Measurements from ENCODE around the gene LRRC74B. TPM values are rescaled to one million over a fixed set of nuclear protein-coding genes. Genes with fewer than 3 reads are reported as not detected.
"Not testable (repeated sequence)": the region's sequence is repeated elsewhere in the genome, so short reads cannot be mapped to it uniquely, and the experiment has no call there.

The LRRC74B gene
- total RNA-seq, 1 donor from 2014 or later: not detected

DNA sequence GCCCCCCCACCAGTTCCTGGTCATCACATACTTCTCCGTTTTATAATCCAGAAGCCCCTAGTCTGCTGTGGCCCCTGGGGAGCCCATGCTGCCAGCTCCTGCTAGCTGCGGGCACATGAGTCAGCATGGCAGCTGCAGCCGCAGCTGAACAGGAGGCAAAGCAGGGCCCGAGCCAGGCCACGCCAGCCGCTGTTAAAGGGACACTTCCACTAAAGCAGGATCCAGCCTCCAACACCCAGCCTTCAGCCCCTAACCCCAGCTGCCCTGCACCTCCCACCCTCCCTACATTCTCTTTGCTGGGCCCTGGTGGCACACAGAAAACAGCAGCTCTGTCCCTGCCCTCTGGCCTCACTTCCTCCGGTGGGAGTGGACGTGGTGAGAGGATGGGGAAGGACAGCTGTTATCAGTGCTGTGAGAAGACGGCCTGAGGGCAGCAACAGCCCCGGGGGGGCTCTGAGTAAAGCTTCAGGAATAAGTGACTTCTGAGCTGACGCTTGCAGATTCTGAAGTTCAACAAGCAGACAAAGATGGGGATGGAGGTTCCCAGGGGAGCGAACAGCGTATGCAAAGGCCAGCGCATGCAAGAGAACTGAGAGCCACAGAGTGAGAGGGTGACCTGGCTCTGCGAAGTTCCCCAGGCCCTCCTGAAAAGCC, 688 bp upstream of the LRRC74B start:
- Mint-ChIP-seq H3K36me3 (ENCODE audit: low read depth) (no peaks in the 10 kb centered on the region), H3K27me3 (ENCODE audit: low read depth) (no peaks in the 10 kb centered on the region), H3K27ac (ENCODE audit: unreplicated experiment) (peak overlapping the region; percentile 99), H3K4me3 (ENCODE audit: unreplicated experiment) (peak overlapping the region; percentile 86), H3K9me3 (ENCODE audit: low read depth) (no peaks in the 10 kb centered on the region), H3K4me1 (ENCODE audit: low read depth) (peaks cover 43% of the 10 kb centered on the region)
- TF ChIP-seq, protein P1, sequence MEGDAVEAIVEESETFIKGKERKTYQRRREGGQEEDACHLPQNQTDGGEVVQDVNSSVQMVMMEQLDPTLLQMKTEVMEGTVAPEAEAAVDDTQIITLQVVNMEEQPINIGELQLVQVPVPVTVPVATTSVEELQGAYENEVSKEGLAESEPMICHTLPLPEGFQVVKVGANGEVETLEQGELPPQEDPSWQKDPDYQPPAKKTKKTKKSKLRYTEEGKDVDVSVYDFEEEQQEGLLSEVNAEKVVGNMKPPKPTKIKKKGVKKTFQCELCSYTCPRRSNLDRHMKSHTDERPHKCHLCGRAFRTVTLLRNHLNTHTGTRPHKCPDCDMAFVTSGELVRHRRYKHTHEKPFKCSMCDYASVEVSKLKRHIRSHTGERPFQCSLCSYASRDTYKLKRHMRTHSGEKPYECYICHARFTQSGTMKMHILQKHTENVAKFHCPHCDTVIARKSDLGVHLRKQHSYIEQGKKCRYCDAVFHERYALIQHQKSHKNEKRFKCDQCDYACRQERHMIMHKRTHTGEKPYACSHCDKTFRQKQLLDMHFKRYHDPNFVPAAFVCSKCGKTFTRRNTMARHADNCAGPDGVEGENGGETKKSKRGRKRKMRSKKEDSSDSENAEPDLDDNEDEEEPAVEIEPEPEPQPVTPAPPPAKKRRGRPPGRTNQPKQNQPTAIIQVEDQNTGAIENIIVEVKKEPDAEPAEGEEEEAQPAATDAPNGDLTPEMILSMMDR (IDR thresholded peaks at IDR 0.05): no peak
- no peak for DNase-seq (ENCODE audit: low spot score)

DNA sequence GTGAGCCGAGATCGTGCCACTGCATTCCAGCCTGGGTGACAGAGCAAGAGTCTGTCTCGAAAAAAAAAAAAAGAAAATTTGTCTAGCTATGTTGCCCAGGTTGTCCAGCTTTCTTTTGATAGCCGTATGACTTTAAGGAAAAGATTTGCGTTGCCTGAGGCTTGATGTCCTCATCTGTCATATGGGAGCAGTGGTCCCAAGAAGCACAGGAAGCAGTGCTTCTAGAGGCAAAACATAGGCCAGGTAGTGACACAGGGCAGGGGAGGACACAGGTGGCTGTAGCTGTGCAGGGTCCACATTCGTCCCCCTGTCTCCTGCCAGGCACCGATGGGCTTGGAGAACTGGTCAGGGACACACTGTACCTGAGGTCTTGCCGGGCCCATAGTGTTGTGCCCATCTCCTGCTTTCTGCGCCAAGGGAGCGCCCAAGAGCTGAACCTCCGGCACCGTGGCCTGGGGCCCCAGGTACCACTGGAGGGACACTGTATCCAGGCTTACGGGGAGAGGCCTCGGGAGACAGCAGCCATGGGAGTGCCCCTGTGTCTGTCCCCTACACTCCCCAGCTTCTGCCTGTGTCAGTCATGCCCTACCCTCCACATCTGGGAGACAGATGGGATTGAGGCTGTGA, 1.4 kb downstream of the LRRC74B start:
- Mint-ChIP-seq H3K27me3 (ENCODE audit: low read depth) (no peaks in the 10 kb centered on the region), H3K27ac (ENCODE audit: unreplicated experiment) (no peak overlapping the region)

DNA sequence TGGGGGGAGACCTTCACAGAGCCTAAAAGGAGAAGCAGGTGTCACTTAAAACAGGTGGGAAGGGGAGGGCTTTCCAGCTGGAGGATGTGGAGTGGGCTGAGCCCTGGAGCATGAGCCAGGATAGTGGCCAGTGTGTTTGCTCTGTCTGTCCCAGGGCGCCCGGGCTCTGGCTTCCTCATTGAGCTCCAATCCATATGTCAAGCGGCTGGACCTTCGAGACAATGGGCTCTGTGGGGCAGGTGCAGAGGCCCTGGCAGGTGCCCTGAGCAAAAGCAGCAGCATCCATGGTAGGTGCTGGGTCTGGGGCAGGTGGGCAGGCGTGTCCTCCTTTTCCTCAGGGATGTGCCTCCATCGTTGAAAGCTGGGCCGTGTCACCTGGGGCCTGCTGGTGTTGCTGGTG, 2.0 kb downstream of the LRRC74B start:
- Mint-ChIP-seq H3K27ac (ENCODE audit: unreplicated experiment) (no peak overlapping the region), H3K27me3 (ENCODE audit: low read depth) (no peaks in the 10 kb centered on the region), H3K36me3 (ENCODE audit: low read depth) (no peaks in the 10 kb centered on the region), H3K9me3 (ENCODE audit: low read depth) (no peaks in the 10 kb centered on the region), H3K4me3 (ENCODE audit: unreplicated experiment) (no peak overlapping the region), H3K4me1 (ENCODE audit: low read depth) (peaks cover 31% of the 10 kb centered on the region)
- no peak for DNase-seq (ENCODE audit: low spot score)
- TF ChIP-seq, protein P1 (IDR thresholded peaks at IDR 0.05): no peak

More for the DNA sequence above, 1.4 kb downstream of the LRRC74B start:
- Mint-ChIP-seq H3K4me1 (ENCODE audit: low read depth) (peaks cover 37% of the 10 kb centered on the region), H3K9me3 (ENCODE audit: low read depth) (no peaks in the 10 kb centered on the region), H3K4me3 (ENCODE audit: unreplicated experiment) (no peak overlapping the region), H3K36me3 (ENCODE audit: low read depth) (no peaks in the 10 kb centered on the region)
- DNase-seq (ENCODE audit: low spot score): no peak
- TF ChIP-seq, protein P1 (IDR thresholded peaks at IDR 0.05): no peak

DNA sequence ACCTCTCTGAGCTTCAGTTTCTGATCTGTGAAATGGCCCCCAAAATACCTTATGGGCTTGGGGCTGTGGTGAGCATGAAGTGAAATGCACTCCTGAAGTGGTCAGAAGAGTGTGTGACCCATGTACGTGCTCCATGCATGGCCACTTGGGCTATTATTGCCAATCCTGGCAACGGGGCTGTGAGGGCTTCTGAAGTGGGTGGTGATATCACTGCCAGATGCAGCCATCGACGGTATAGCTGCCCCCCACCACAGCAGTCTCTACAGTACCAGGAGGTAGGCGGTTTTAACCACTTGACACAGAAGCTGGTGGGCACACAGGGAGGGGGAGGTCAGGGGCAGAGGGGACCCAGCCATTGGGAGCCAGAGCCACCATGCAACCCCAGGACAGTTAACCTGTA, 2.7 kb downstream of the LRRC74B start:
- DNase-seq (ENCODE audit: low spot score); H3K27ac Mint-ChIP-seq (ENCODE audit: unreplicated experiment); H3K9me3 Mint-ChIP-seq (ENCODE audit: low read depth); H3K4me3 Mint-ChIP-seq (ENCODE audit: unreplicated experiment); H3K36me3 Mint-ChIP-seq (ENCODE audit: low read depth); H3K27me3 Mint-ChIP-seq (ENCODE audit: low read depth): not testable (repeated sequence)
- peaks cover 24% of the 10 kb centered on the region for H3K4me1 Mint-ChIP-seq (ENCODE audit: low read depth)

DNA sequence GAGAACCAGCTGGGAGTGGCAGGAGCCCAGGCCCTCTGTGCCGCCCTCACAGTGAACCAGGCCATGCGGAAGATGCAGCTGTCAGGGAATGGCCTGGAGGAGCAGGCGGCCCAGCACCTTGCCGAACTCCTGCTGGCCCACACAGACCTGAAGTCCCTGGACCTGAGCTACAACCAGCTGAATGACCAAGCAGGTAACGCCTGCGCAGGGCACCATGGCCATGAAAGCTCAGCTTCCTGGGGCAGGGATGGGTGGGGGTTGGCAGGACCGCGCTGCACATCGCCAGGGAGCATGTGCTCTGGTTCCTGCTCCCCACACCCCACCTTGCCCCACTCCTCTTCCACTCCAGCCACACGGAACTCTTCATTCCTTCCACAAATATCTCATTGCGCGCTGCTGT, 3.2 kb downstream of the LRRC74B start:
- not testable (repeated sequence) for H3K9me3 Mint-ChIP-seq (ENCODE audit: low read depth); DNase-seq (ENCODE audit: low spot score); H3K36me3 Mint-ChIP-seq (ENCODE audit: low read depth); H3K27me3 Mint-ChIP-seq (ENCODE audit: low read depth); H3K27ac Mint-ChIP-seq (ENCODE audit: unreplicated experiment); H3K4me3 Mint-ChIP-seq (ENCODE audit: unreplicated experiment)
- H3K4me1 Mint-ChIP-seq (ENCODE audit: low read depth): peaks cover 18% of the 10 kb centered on the region

DNA sequence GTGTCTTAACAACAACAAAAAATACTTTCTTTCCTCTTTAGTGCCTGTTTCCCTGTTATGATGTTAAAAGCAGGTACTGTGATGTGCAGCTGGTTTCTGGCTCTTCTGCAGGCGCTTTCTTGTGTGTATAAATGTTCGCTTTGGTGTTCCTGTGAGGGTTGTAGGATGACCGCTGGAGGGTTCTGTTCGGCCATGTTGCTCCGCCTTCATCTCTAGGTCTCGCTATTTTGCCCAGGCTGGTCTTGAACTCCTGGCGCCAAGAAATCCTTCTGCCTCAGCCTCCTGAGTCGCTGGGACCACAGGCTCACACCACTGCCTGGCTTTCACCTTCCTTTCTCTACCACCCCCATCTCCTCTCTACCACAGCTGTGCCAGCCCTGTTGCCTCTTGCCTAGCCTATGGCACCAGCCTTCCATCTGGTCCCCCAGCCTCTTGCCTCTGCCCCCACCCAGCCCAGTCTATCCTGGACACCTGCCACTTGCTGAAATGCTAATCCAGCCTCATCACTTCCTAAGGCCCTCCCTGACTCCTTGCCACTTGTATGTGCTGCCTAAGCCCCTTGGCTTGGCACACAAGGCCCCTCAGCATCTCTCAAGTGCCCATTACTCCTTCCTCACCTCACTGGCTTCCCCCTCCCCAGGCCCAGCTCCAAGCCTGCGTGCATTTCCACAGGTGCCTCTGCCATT, 5.5 kb downstream of the LRRC74B start:
- Mint-ChIP-seq H3K4me1 (ENCODE audit: low read depth) (no peaks in the 10 kb centered on the region), H3K36me3 (ENCODE audit: low read depth) (no peaks in the 10 kb centered on the region), H3K27ac (ENCODE audit: unreplicated experiment) (no peak overlapping the region), H3K9me3 (ENCODE audit: low read depth) (no peaks in the 10 kb centered on the region), H3K27me3 (ENCODE audit: low read depth) (peaks cover 3% of the 10 kb centered on the region), H3K4me3 (ENCODE audit: unreplicated experiment) (no peak overlapping the region)
- TF ChIP-seq, protein P1 (IDR thresholded peaks at IDR 0.05): no peak
- no peak for DNase-seq (ENCODE audit: low spot score)

All from chondrocyte (in vitro differentiated cells).